Sigmoid colon (tissue), 7 donors: ENCODE results near the gene AUTS2. TPM values are rescaled to one million over a fixed set of nuclear protein-coding genes. Genes with fewer than 3 reads are reported as not detected.

ENCODE experiments used
- DNase-seq: peaks from one replicate; pipeline ENCODE4 v3.0.0-alpha.2; 2019
- H3K27ac ChIP-seq, 4 donors: fragments of 200-600 bp; sonication (generic); one replicate each; pipeline ENCODE4 v1.5.1; 2016 to 2019; ENCODE audit warnings: mild to moderate bottlenecking in 1 of 4
- H3K27me3 ChIP-seq, 3 donors: fragments of 200-600 bp; sonication (generic); one replicate each; pipeline ENCODE4 v1.5.1; 2019; ENCODE audit warnings: mild to moderate bottlenecking in 1 of 3
- H3K36me3 ChIP-seq, 4 donors: fragments of 200-600 bp; sonication (generic); one replicate each; pipeline ENCODE4 v1.5.1; 2016 to 2019
- H3K4me1 ChIP-seq, 4 donors: fragments of 200-600 bp; sonication (generic); one replicate each; pipeline ENCODE4 v1.5.1; 2017 to 2019
- H3K4me3 ChIP-seq, 4 donors: fragments of 200-600 bp; sonication (generic); one replicate each; pipeline ENCODE4 v1.5.1; 2017 to 2019; ENCODE audit warnings: mild to moderate bottlenecking in 2 of 4, moderate library complexity in 1 of 4
- H3K9me3 ChIP-seq, 4 donors: fragments of 200-600 bp in 3 of 4; sonication (generic) in 3 of 4; one replicate each; pipeline versions ENCODE4 v1.5.1 to v1.6.1; 2013 to 2019
- EP300 ChIP-seq, 4 donors: sonication (generic); formaldehyde crosslinking; IDR thresholded peaks; one replicate each; pipeline ENCODE4 v1.6.1; 2017; ENCODE audit warnings: antibody characterized with exemption in 4 of 4
- POLR2A ChIP-seq, 2 donors: fragments of 450-650 bp; IDR thresholded peaks; one replicate each; pipeline ENCODE4 v1.6.1; 2016; ENCODE audit warnings: antibody characterized with exemption in 2 of 2, mild to moderate bottlenecking in 2 of 2, moderate library complexity in 2 of 2
- POLR2AphosphoS5 ChIP-seq, 4 donors: sonication (generic); formaldehyde crosslinking; IDR thresholded peaks; one replicate each; pipeline ENCODE4 v1.6.1; 2017; ENCODE audit warnings: antibody characterized with exemption in 4 of 4
- WGBS, 2 donors: extraction: QIAGEN DNeasy Blood & Tissue Kit; methylation state at CpG; one replicate each; pipeline ENCODE4 v1.1.7; 2013; 5-methylcytosine and 5-hydroxymethylcytosine counted together
- intact Hi-C: fragments of 100-400 bp; cut with DNase I; formaldehyde crosslinking; loops from one replicate; pipeline ENCODE4 v1.15.1; 2023
- polyA plus RNA-seq, 3 donors: library from polyadenylated mRNA; stranded (reverse); fragments of 200-250 nt; gene quantifications; one replicate each; pipeline ENCODE4 v1.2.3, GENCODE V29; 2013
- total RNA-seq, 4 donors: library from RNA; depleted of rRNA; stranded (reverse); fragments of >200 nt; gene quantifications; one replicate each; pipeline ENCODE4 v1.1.0, GENCODE V29; 2016
- TF ChIP-seq, protein P1 (sequence below), 4 experiments: fragments of 450-650 bp in 3 of 4; fragments of 200-600 bp in 1 of 4; IDR thresholded peaks; one replicate each; pipeline ENCODE4 v1.5.1; 2016 to 2019; ENCODE audit warnings: antibody characterized with exemption in 4 of 4, mild to moderate bottlenecking in 3 of 4, moderate library complexity in 2 of 4
- donor health status: healthy with polysubstance abuse.
- donor health status: Bipolar disorder and iron deficiency.
- donor health status: healthy.

Gene AUTS2
- total and polyA plus RNA-seq, 7 donors, result 3.6 to 55.7 (median 25.5) TPM

DNA sequence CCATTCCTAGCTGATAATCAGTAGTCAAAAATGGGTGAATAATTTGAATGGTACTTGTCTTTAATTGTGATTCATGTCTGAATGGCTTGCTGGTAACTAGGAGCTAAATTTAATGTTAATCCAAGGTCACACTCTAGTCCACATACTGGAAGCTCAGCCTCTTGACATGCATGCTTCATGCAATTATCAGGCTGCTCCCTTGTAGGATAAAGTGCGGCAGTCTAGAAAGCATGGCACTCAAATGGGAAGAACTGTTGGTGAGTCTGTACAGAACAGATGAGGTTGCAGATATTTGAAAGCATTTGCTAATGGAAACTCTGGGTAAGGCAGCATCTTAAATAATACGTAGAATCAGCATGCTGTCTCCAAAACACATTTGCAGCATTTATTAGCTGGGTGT lies 499.4 kb downstream of the AUTS2 start:
- WGBS, 2 donors, result 48 to 67% methylated on average over 2 of the region's 2 CpGs
- no peak for TF ChIP-seq EP300 (IDR thresholded peaks at IDR 0.05)
- Histone ChIP-seq H3K36me3 (no peaks in the 10 kb centered on the region), H3K9me3 (no peaks in the 10 kb centered on the region), H3K4me1 (peaks cover 0 to 55% (median 45%) of the 10 kb centered on the region in 4 donors), H3K27ac (no peak overlapping the region), H3K4me3 (no peak overlapping the region), H3K27me3 (no peaks in the 10 kb centered on the region)
- intact Hi-C loops, result no loop called here
- DNase-seq, result no peak

DNA sequence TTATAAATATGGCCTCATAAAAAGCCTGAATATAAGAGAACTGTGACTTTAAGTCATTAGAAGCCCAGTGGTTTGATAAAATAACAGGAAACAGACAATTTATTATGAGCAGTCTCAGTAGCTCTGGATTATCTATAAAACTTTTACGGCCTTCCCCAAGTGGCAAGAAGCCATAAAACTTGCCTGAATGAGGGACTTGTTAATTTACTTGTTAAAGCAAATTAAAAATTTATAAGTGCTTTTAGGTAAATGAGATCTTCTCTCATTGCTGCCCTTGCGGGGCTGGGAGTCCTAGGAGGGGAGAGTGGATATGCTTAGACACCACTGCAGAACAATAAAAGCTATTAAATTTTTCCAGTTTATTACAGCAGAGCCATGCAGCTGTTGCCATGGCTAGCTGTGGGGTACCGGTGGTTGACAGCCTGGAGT lies 499.9 kb downstream of the AUTS2 start:
- Histone ChIP-seq H3K36me3 (no peaks in the 10 kb centered on the region), H3K4me3 (no peak overlapping the region), H3K27me3 (no peaks in the 10 kb centered on the region), H3K4me1 (peaks cover 0 to 50% (median 40%) of the 10 kb centered on the region in 4 donors), H3K9me3 (no peaks in the 10 kb centered on the region), H3K27ac (no peak overlapping the region)
- intact Hi-C loops, result no loop called here
- TF ChIP-seq POLR2A (IDR thresholded peaks at IDR 0.05), result no peak
- TF ChIP-seq, protein P1, sequence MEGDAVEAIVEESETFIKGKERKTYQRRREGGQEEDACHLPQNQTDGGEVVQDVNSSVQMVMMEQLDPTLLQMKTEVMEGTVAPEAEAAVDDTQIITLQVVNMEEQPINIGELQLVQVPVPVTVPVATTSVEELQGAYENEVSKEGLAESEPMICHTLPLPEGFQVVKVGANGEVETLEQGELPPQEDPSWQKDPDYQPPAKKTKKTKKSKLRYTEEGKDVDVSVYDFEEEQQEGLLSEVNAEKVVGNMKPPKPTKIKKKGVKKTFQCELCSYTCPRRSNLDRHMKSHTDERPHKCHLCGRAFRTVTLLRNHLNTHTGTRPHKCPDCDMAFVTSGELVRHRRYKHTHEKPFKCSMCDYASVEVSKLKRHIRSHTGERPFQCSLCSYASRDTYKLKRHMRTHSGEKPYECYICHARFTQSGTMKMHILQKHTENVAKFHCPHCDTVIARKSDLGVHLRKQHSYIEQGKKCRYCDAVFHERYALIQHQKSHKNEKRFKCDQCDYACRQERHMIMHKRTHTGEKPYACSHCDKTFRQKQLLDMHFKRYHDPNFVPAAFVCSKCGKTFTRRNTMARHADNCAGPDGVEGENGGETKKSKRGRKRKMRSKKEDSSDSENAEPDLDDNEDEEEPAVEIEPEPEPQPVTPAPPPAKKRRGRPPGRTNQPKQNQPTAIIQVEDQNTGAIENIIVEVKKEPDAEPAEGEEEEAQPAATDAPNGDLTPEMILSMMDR (IDR thresholded peaks at IDR 0.05), result no peak
- no peak for DNase-seq
- 6 to 44% methylated on average over 3 of the region's 3 CpGs for WGBS, 2 donors

DNA sequence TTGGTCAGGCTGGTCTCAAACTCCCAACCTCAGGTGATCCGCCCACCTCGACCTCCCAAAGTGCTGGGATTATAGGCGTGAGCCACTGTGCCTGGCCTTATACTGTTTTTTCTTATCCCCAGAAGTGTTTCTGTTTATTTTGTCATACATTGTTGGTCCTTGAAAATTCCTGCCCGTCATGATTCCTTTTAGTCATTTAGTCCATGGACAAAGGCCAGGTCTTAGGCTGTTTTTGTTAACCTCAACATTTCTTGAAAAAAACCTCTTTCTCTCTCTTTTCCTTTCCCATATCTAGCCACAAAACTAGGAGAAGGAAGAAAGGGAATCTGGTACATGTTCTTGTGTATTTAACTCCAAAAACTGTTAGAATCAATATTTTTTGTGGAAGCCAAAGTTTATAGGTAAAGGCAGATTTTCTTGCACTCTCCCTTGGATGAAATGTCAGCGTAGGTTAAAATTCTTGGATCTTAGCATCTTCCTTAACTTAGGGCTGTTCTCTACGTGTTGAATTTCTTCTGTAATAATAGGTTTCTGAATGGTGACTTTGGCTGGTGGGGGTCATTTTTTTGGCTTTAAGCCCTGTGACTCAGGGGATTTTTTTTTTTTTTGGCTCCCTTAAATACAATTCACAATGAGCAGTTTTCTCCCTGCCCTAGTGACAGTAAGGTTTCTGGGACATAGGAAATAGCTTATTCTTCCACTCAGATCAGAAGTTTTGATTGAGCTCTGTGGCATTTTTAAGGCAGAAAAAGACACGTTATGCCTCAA lies 500.8 kb downstream of the AUTS2 start:
- Histone ChIP-seq H3K9me3 (no peaks in the 10 kb centered on the region), H3K4me1 (peaks cover 0 to 40% (median 30%) of the 10 kb centered on the region in 4 donors), H3K27ac (peak overlapping the region in 1 of 4 donors; percentile 6), H3K4me3 (no peak overlapping the region), H3K27me3 (no peaks in the 10 kb centered on the region), H3K36me3 (no peaks in the 10 kb centered on the region)
- intact Hi-C loops, result no loop called here
- DNase-seq, result no peak
- TF ChIP-seq, protein P1 (IDR thresholded peaks at IDR 0.05), result no peak
- TF ChIP-seq POLR2AphosphoS5 (IDR thresholded peaks at IDR 0.05), result no peak
- no peak for TF ChIP-seq EP300 (IDR thresholded peaks at IDR 0.05)
- TF ChIP-seq POLR2A (IDR thresholded peaks at IDR 0.05), result no peak
- 43 to 75% methylated on average over 7 of the region's 7 CpGs for WGBS, 2 donors

DNA sequence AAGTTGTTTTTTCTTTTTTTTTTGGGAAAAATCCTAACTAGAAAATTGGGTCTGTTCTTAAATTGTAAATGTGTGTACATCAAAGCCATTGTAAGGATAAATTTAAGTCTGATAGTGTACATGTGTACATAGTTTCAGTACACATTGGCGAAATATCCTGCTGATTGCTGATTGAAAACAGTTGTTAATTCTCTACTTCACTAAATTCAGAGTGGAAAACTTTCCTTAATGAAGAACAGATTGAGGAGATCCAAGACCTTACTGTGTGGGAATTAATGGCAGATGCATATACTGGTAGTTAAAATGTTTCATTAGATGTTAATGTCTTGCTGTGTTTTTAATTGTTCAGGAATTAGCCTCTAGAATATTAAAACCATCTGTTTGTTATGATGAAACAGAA lies 506.0 kb downstream of the AUTS2 start:
- H3K4me3 ChIP-seq, result no peak overlapping the region
- intact Hi-C loops, result no loop called here
- no peaks in the 10 kb centered on the region for H3K27me3 ChIP-seq
- no peaks in the 10 kb centered on the region for H3K9me3 ChIP-seq
- no peak for DNase-seq
- no peaks in the 10 kb centered on the region for H3K36me3 ChIP-seq
- WGBS, 2 donors, result 90% methylated on average over 1 of the region's 1 CpG
- H3K27ac ChIP-seq, result no peak overlapping the region
- H3K4me1 ChIP-seq, result peaks cover 0 to 7% (median 3%) of the 10 kb centered on the region in 4 donors
- TF ChIP-seq POLR2AphosphoS5 (IDR thresholded peaks at IDR 0.05) (no peak), POLR2A (IDR thresholded peaks at IDR 0.05) (no peak), EP300 (IDR thresholded peaks at IDR 0.05) (no peak)
- TF ChIP-seq, protein P1 (IDR thresholded peaks at IDR 0.05), result no peak

DNA sequence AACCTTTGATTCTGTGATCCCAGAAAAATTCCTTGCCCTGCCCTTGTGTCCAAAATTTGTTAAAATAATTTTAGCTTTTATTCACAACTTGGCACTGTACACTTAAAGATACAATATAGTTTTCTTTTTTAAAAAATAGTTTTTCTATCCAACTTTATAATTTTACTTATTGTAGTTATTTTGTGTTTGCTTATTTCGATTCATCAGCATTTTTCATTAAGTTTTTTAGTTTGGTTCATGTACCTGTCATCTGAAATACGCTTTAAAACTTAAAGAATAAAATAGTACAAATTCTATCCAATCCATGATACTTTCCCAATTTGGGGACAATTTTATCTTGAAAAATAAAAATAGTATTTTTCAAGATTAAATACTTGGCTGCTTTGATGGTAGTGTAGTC lies 514.8 kb downstream of the AUTS2 start:
- intact Hi-C loops, result no loop called here
- Histone ChIP-seq H3K9me3 (no peaks in the 10 kb centered on the region), H3K4me1 (no peaks in the 10 kb centered on the region), H3K27ac (no peak overlapping the region), H3K36me3 (no peaks in the 10 kb centered on the region), H3K27me3 (no peaks in the 10 kb centered on the region), H3K4me3 (no peak overlapping the region)
- 62 to 83% methylated on average over 2 of the region's 2 CpGs for WGBS, 2 donors
- DNase-seq, result no peak
- TF ChIP-seq EP300 (IDR thresholded peaks at IDR 0.05) (no peak), POLR2AphosphoS5 (IDR thresholded peaks at IDR 0.05) (no peak), POLR2A (IDR thresholded peaks at IDR 0.05) (no peak)
- TF ChIP-seq, protein P1 (IDR thresholded peaks at IDR 0.05), result no peak
